Left lung (tissue), 10 donors: Measurements from ENCODE around the gene B4GALT6. TPM values are rescaled to one million over a fixed set of nuclear protein-coding genes. Genes with fewer than 3 reads are reported as not detected.

ENCODE experiments used
- ATAC-seq: fragments of 200-7000 bp; cut with Tn5 transposase; one replicate; pipeline ENCODE4 v1.9.1; 2020; ENCODE audit warnings: moderate library complexity
- DNase-seq, 4 donors: peaks; one replicate each; pipeline ENCODE4 v3.0.0-alpha.2; 2013 to 2020
- H3K27ac ChIP-seq, 2 donors: fragments of 200-600 bp; sonication (generic) in 1 of 2; one replicate each; pipeline versions ENCODE4 v1.5.0 to v1.8.0; 2020 to 2021
- H3K27me3 ChIP-seq, 2 donors: fragments of 200-600 bp; sonication (generic) in 1 of 2; one replicate each; pipeline versions ENCODE4 v1.5.0 to v1.8.0; 2020 to 2021
- H3K36me3 ChIP-seq, 2 donors: fragments of 200-600 bp; sonication (generic) in 1 of 2; one replicate each; pipeline versions ENCODE4 v1.5.0 to v1.8.0; 2020 to 2021
- H3K4me1 ChIP-seq, 2 donors: fragments of 200-600 bp; one replicate each; pipeline ENCODE4 v1.8.0; 2021
- H3K4me3 ChIP-seq, 2 donors: fragments of 200-600 bp; sonication (generic) in 1 of 2; one replicate each; pipeline versions ENCODE4 v1.5.0 to v1.8.0; 2020 to 2021; ENCODE audit warnings: mild to moderate bottlenecking in 1 of 2
- H3K9me3 ChIP-seq, 2 donors: fragments of 200-600 bp; sonication (generic) in 1 of 2; one replicate each; pipeline versions ENCODE4 v1.5.0 to v1.8.0; 2020 to 2021
- intact Hi-C, 2 donors: fragments of 100-400 bp; cut with DNase I; formaldehyde crosslinking; loops; one replicate each; pipeline versions ENCODE4 v1.11.2 to v1.14.2; 2022
- polyA plus RNA-seq, 6 donors: library from polyadenylated mRNA; unstranded; fragments of 120-200 nt; gene quantifications; one replicate each; pipeline ENCODE4 v1.2.1, GENCODE V29; 2013; ENCODE audit not compliant: insufficient read length in 6 of 6
- total RNA-seq, 2 donors: library from RNA; stranded (reverse); fragmentation: NEBNext Ultra II Directional; extraction: Animal tissue kit (Norgen Biotek cat#: 25700); gene quantifications; one replicate each; pipeline ENCODE4 v1.2.1, GENCODE V29; 2021
- TF ChIP-seq, protein P1 (sequence below), 2 donors: fragments of 200-600 bp; sonication (generic) in 1 of 2; IDR thresholded peaks; one replicate each; pipeline versions ENCODE4 v1.5.0 to v1.8.0; 2021; ENCODE audit warnings: antibody characterized with exemption in 2 of 2
- donor health status: DM: no; HTN: yes; CAD: no.
- donor health status: DM: no; HTN: no; CAD: no.

Gene B4GALT6
- total and polyA plus RNA-seq, 8 donors, result 4.6 to 22.7 (median 18.6) TPM

DNA sequence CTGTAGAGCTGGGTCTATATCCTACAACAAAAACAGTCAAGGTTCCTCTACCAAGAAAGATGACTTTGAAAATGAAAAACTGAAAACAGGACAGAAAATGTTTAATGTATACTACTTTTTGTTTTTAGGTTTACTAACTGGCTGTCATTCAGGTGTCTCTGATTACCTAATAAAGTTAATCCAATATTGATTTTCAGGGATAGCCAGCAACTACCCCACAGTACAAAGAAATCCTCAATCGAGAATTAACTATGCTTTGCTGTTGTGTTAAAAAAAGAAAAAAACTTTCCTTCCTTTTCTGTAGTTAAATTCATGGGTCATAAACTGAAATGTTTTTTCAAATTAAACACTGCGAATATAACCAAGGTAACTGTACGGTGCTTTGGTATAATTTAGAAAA, 46.9 kb downstream of the B4GALT6 start:
- H3K36me3 ChIP-seq, result no peaks in the 10 kb centered on the region
- TF ChIP-seq, protein P1, sequence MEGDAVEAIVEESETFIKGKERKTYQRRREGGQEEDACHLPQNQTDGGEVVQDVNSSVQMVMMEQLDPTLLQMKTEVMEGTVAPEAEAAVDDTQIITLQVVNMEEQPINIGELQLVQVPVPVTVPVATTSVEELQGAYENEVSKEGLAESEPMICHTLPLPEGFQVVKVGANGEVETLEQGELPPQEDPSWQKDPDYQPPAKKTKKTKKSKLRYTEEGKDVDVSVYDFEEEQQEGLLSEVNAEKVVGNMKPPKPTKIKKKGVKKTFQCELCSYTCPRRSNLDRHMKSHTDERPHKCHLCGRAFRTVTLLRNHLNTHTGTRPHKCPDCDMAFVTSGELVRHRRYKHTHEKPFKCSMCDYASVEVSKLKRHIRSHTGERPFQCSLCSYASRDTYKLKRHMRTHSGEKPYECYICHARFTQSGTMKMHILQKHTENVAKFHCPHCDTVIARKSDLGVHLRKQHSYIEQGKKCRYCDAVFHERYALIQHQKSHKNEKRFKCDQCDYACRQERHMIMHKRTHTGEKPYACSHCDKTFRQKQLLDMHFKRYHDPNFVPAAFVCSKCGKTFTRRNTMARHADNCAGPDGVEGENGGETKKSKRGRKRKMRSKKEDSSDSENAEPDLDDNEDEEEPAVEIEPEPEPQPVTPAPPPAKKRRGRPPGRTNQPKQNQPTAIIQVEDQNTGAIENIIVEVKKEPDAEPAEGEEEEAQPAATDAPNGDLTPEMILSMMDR (IDR thresholded peaks at IDR 0.05), result no peak
- DNase-seq (no peak), ATAC-seq (no peak)
- no peaks in the 10 kb centered on the region for H3K4me1 ChIP-seq
- no peak overlapping the region for H3K27ac ChIP-seq
- no peaks in the 10 kb centered on the region for H3K27me3 ChIP-seq
- intact Hi-C loops, result no loop called here
- no peaks in the 10 kb centered on the region for H3K9me3 ChIP-seq
- H3K4me3 ChIP-seq, result no peak overlapping the region

DNA sequence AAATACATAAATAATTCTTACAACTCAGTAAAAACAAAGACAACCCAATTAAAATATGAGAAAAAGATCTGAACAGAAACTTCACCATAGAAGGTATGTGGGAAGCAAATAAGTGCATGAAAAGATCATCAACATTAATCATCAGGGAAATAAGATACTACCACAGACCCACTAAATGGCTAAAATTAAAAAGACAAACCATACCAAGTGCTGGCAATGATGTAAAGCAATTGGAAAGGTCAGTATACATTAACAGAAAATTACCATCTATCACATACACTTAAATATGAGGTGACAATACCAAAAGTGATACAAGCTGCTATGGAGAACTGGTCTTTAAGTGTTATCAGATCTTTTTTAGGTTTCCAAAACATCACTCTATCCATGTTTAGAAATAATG, 48.0 kb downstream of the B4GALT6 start:
- DNase-seq (no peak), ATAC-seq (no peak)
- TF ChIP-seq, protein P1 (IDR thresholded peaks at IDR 0.05), result no peak
- Histone ChIP-seq H3K4me3 (no peak overlapping the region), H3K4me1 (no peaks in the 10 kb centered on the region), H3K9me3 (no peaks in the 10 kb centered on the region), H3K27me3 (no peaks in the 10 kb centered on the region), H3K36me3 (no peaks in the 10 kb centered on the region), H3K27ac (no peak overlapping the region)
- intact Hi-C loops, result no loop called here

DNA sequence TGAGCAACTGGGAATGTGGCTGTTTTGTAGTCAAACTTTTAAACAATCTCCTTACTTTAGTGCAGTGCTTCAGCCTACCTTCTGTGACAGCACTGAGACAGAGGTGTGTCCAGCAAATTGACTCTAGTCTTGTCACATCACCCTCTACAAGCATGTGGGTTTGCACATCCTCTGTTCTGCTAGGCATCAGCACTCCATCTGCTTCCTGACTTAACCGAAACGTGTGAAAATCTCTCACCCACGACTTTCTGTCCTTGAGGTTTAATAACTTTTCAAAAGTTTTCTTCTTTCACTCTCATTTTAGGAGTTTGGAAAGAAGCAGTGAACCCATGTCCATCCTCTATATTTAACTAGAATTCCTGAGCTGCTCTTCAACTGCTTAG, 50.1 kb downstream of the B4GALT6 start:
- no peaks in the 10 kb centered on the region for H3K9me3 ChIP-seq
- ATAC-seq (no peak), DNase-seq (no peak)
- intact Hi-C loops, result no loop called here
- H3K36me3 ChIP-seq, result no peaks in the 10 kb centered on the region
- no peaks in the 10 kb centered on the region for H3K27me3 ChIP-seq
- no peak overlapping the region for H3K4me3 ChIP-seq
- no peaks in the 10 kb centered on the region for H3K4me1 ChIP-seq
- TF ChIP-seq, protein P1 (IDR thresholded peaks at IDR 0.05), result no peak
- no peak overlapping the region for H3K27ac ChIP-seq

DNA sequence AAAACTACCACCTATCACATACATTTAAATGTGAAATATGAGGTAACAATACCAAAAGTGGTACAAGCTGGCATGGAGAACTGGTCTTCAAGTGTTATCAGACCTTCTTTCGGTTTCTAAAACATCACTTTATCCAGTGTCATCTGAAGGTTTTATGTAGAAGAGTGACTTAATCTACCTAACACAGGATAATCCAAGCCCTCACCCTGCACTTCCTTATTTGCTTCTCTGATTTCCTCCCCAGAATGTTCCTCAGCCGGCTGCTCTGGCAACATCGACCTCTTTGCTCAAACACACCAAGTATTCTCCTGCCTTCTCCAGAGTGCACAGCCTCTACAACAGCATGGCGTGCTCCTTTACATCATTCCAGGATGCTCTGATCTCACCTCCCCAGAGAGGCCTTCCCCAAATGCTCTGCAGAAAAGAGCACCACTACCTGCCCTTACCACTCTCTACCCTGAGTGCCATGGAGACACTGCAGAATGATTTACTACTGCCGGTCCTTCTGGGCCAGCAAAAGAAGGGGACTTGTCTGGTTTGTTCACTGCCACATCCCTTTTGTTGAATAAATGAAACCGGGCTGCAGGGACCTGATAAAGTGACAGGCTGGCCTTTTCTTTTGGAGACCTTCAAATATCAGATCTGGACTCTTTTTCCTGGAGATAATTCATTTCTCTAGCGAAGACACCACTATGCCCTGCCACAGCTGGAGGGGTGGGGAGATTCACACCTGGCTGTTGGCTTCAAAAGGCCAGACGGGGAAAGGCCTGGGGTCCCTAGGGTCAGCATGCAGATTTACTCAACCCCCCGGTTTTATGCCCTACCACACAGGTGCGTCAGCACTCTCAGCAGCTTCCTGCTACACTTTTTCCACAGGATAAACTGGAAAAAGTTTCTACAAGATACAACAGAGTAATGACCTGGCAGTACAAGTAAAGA, 50.7 kb downstream of the B4GALT6 start:
- H3K27ac ChIP-seq, result no peak overlapping the region
- H3K36me3 ChIP-seq, result no peaks in the 10 kb centered on the region
- TF ChIP-seq, protein P1 (IDR thresholded peaks at IDR 0.05), result no peak
- no peaks in the 10 kb centered on the region for H3K27me3 ChIP-seq
- intact Hi-C loops, result no loop called here
- no peak for ATAC-seq
- no peaks in the 10 kb centered on the region for H3K9me3 ChIP-seq
- no peak for DNase-seq
- no peak overlapping the region for H3K4me3 ChIP-seq
- H3K4me1 ChIP-seq, result no peaks in the 10 kb centered on the region

DNA sequence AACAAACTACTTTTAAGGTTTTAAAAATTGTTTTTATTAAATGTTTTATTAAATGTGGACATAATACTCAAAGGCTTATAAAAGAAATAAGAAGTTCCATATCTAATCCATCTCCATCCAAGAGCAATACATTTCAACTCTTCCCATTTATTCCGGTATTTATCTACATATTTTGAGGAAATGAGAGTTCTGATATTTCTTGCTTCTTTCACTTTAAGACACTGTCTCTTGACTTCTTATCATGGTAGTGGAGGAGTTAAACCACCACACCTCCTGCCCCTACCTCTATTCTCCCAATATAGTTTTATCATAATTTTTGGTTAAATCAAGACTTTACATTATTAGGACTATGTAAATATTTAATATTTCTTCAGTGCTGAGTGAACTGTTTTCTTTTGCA, 52.0 kb downstream of the B4GALT6 start:
- Histone ChIP-seq H3K4me3 (no peak overlapping the region), H3K36me3 (no peaks in the 10 kb centered on the region), H3K4me1 (no peaks in the 10 kb centered on the region), H3K27me3 (no peaks in the 10 kb centered on the region), H3K9me3 (no peaks in the 10 kb centered on the region), H3K27ac (no peak overlapping the region)
- ATAC-seq (no peak), DNase-seq (no peak)
- TF ChIP-seq, protein P1 (IDR thresholded peaks at IDR 0.05), result no peak
- intact Hi-C loops, result no loop called here
